GM13977 (cell line): Measurements from ENCODE around the gene WDR27.

Experiments
- DNase-seq: peaks from one replicate; pipeline ENCODE4 v3.0.0; 2012; ENCODE audit warnings: low spot score
- CTCF ChIP-seq: IDR thresholded peaks from 2 replicates; pipeline ENCODE4 v1.5.1; 2012; ENCODE audit warnings: mild to moderate bottlenecking, control low read depth; ENCODE audit not compliant: insufficient read depth; ENCODE audit errors: extremely low read depth, missing control alignments
- in situ Hi-C: fragments of 300-500 bp; cut with MboI; formaldehyde crosslinking; loops from one replicate; pipeline ENCODE4 v1.12.0; 2022; ENCODE audit warnings: low sequenced_read_pairs, low pct_unique_long_range_greater_than_20kb, mixed read lengths, inconsistent platforms; ENCODE audit not compliant: unreplicated experiment

Gene WDR27

GRCh38 chr6:169667716-169668115 lies 34.1 kb downstream of the WDR27 start:
- in situ Hi-C loops = no loop called here
- no peak for DNase-seq
- no peak for TF ChIP-seq CTCF

GRCh38 chr6:169666441-169666840 lies 35.4 kb downstream of the WDR27 start:
- in situ Hi-C loops = no loop called here

DNA sequence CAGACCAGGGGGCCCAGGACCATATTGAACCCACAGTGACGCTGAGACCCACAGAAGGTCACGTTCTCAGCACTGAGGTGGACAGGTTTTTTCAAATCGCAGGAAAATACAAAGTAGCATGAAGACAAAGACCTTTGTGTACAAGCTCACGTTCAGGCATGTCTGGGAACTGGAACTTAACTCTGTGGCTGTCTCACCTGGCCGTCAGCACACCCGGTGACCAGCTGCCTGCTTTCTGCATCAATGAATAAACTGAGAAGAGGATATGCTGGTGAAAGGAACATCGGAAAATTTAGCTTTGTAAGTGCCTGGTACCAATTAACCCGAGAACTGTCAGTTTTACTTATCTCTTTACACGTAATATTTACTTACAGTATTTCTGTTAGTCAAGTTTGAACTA lies 36.5 kb downstream of the WDR27 start:
- in situ Hi-C loops = no loop called here
- no peak for TF ChIP-seq CTCF
- DNase-seq = no peak

More at GRCh38 chr6:169666441-169666840, 35.4 kb downstream of the WDR27 start:
- no peak for TF ChIP-seq CTCF
- DNase-seq = no peak

DNA sequence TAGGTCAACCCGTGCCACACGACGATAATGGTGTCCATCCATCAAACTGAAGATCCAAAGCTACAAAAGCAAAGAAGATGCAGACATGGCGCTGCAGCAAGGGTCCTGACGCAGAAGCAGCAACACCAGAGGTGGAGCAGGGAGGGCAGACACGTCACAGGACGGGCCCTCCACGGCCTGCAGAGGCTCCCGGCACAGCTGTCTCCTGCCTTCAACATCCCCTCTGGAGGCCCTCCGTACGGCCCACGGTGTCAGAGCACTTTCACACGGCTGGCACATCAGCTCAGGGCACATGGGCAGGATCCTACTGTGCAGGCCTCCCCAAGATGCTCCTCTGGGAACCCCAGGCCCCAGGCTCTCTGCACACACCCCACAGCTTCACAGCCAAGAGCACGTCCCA lies 37.6 kb downstream of the WDR27 start:
- no peak for DNase-seq
- in situ Hi-C loops = no loop called here
- no peak for TF ChIP-seq CTCF

DNA sequence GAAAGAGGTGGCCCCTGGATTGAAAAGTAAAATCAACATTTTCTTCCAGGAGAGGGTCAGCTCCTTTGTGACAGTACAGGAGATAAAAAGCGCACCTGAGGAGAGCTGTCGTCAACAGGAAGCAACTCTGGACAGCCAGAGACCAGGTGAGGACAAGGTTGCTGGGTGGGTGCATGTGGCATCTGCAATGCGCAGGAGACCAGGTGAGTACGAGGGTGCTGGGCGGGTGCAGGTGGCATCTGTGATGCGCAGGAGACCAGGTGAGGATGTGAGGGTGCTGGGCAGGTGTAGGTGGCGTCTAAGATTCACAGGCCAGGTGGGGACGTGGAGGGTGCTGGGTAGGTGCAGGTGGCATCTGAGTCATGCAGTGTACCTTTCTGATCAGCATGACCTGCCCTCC lies 38.4 kb downstream of the WDR27 start:
- no peak for TF ChIP-seq CTCF
- in situ Hi-C loops = no loop called here
- no peak for DNase-seq

- TF ChIP-seq CTCF = no peak
- no peak for DNase-seq
- in situ Hi-C loops = no loop called here
Observed at GRCh38 chr6:169661391-169661756, 40.5 kb downstream of the WDR27 start.
